Germinal center (tissue), 1 donor: ENCODE results near the gene CXCR3.
A peak's percentile ranks its signal among the peaks of the same experiment; 100 is the strongest.
"Not testable (repeated sequence)": the region's sequence is repeated elsewhere in the genome, so short reads cannot be mapped to it uniquely, and the experiment has no call there.

ENCODE experiments used
- DNase-seq: peaks from one replicate; pipeline ENCODE4 v3.0.0; 2012; ENCODE audit warnings: mixed read lengths, low spot score

Gene CXCR3

DNA sequence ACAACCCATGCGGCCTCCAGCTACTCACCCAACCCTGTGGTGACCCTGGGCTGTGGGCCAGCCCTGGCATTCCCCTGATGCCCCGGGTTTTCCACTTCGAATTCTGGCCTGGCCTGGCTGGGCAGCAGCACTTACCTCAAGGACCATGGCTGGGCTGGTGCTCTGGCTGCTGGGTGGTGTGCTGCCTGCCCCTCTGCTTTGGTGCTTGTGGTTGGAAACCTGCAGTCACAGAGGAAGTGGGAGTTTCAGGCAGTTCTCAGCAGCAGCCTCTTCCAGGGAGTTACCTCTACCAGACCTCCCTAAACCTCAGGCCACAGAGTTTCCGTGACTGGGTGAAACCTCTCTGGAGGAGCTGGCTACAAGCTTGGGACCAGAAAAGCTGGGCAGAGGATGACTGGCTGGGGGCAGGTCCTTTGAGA is at the start of gene CXCR3:
Gene CXCR3, minus strand, starts transcription at position 209 of the 419 bp plus-strand sequence. Its CDS starts 62 bp downstream, at position 147.
- DNase-seq: no peak

DNA sequence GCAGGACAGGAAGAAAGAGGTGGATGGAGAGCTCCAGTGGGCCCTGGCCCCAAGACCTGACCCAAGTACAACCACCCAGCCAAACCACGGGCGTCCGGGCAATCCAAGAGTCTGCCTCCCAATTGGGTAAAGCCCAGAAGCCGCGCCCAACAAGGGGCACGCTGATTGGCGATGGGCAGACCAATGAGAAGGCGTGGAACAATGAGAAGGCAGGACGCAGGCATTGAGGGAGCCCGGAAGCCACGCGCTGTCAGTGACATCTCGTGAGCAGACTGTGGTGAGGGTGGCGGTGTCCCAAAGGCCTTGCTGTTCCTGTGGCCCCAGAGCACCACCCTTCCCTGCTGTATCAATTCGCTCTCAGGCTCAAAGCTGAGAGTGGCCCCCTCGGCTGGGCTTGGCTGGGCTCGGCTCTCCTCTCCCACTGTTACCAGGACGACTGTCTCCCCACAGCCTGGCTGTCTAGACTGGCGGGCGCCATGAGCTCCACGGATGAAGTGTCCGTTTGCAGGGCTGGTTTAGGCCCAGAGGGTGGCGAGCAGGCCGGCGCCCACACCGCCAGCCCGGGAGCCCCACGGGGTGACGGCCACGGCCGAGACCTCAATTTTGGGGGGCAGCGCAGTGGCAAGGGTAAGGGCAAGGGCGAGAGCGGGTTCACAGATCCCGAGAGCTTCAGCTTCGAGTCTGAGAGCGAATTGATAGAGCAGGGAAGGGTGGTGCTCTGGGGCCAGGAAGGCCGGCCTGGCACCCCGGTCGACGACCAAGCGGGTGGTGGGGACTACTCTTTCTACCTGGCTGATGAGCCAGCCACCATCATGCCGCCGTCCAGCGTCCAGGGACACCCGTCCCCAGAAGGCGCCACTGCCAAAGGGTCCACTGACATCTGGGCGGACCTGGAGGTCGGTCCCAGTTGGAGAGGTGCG is 49.3 kb upstream of the CXCR3 start, which contains the start of gene LOC101059915:
Gene LOC101059915, plus strand, starts transcription at position 219 of the 920 bp plus-strand sequence.
- DNase-seq: no peak

DNA sequence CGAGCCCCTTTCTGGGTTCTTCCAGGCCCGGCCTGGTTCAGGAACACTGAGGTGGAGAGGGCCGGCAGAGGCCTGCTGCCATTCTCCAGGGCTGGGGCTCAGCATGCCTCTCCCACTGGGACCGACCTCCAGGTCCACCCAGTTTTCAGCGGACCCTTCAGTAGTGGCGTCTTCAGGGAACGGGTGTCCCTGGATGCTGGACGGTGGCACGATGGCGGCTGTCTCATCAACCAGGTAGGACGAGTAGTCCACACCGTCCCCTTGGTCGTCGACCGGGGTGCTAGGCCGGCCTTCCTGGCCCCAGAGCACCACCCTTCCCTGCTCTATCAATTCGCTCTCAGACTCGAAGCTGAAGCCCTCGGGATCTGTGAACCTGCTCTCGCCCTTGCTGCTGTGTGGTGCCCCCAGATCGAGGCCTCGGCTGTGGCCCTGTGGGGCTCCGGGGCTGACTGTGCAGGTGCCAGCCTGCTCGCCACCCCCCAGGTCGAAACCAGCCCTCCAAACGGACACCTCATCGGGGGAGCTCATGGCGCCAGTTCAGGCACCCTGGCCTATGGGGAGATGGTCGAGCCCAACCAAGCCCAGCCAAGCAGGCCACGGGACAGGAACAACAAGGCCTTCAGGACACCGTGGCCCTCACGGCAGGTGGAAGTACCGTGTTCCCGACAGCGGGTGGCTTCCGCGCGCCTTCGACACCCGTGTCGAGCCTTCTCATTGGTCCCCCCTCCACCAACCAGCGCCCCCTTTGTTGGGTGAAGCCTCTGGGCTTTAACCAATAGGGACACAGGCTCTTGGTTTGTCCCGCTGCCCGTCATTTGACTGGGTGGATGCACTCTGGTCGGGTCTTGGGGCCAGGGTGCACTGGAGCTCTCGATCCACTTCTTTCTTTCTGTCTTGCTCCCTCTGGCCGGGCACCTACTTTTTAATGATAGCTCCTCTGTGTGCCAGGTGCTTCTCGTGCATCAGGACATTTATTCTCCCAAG is 48.2 kb upstream of the CXCR3 start:
- no peak for DNase-seq

DNA sequence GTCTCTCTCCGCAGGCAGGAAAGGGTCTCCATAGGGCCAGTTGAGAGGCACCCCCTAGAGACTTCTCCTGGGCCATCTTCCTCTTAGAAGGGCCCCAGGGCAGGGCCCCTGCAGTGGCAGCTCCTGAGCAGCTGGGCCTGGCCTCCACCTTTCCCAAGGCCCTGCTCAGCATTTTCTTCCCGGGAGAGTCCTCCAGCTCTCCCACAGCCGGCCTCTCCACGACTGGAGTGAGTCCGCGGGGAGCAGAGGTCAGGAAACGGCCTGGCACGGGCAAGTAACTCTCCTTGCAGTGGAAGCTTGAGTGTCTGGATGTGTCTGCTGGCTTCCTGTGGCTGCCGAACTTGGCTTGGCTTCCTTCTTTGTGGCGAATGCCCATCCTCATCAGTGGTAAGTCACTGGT is 47.4 kb upstream of the CXCR3 start:
- DNase-seq: no peak

DNA sequence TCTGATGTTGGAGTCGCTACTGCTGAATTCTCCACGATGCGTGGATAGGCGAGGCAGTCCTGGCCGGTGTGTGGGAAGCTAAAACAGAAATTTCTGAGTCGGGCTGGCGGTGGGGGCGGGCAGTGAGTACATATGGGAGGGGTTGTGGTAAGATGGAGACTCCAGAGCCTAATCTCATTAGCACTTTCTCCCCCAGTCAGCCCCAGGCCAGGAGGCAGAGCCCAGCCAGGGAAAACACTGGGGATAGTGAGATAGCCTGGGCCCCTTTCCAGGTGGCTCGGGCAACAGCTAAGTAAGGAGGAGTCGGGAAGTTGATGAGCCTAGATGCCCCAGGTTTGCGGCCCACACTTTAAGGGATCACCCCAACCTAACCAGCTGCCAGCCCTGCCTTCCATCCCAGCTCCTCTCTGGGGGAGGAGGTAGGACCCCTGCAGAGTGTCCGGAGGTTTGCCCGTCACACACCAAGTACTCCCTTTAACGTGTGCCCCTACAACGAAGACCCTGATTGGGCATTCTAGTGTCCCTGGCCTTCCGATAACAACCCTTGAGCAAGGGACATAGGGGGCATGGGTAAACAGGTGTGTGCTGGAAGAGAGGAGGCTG is 46.7 kb upstream of the CXCR3 start:
- DNase-seq: no peak

DNA sequence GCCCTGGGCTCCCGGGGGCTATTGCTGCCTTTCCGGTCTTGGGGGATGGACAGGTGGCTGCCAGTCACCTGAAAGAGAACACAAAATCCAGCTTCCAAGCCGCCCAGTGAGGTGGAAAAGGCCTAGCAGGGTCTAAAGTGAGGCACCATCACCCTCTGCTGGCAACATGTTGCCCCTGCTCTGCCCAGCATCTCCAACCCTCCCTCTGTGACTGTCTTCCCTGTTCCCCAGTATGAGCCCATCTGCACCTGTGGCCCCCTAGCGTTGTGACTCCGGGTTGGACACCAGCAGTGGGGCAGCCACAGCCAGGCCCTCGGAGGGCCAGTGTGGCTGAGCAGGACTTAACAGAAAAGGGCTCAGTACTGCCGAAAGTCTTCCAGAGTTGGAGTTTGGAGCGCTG is 45.9 kb upstream of the CXCR3 start:
- peak; percentile 43 for DNase-seq

DNA sequence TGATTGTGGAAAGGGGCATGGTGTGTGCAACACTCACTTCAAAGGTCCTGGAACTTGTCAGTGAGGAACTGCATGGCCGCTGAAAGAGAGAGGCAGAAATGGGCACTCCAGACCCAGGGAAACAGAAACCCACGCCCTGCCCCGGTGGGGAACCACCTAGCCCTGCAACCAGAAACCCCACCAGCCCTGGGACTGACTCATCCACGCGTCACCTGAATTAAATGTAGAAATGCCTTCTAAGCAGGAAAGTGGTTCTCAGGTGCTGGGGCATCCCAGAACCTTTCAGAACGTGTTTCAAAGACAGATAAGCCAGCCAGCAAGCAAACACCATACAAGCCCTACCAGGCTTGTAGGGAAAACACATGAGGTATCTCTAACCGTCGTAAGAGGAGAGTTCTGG is 44.9 kb upstream of the CXCR3 start:
- not testable (repeated sequence) for DNase-seq

DNA sequence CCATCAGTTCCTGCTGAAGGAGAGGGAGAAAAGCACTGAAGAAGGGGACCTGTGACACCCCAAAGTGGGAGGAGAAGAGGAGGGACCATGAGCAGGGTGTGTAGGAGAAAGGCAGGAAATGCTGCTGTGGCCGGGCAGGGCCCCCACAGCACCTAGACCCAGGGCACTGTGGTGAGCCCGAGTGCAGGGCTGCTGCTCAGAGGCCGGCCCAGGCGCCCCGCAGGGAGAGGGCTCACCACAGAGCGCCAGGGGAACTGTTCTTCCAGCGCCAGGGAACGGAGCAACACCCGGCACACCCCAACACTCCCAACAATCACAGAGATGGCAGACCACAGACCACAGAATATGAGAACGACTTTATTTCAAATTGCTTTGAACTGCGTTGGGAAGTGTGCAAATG is 44.3 kb upstream of the CXCR3 start:
- not testable (repeated sequence) for DNase-seq

DNA sequence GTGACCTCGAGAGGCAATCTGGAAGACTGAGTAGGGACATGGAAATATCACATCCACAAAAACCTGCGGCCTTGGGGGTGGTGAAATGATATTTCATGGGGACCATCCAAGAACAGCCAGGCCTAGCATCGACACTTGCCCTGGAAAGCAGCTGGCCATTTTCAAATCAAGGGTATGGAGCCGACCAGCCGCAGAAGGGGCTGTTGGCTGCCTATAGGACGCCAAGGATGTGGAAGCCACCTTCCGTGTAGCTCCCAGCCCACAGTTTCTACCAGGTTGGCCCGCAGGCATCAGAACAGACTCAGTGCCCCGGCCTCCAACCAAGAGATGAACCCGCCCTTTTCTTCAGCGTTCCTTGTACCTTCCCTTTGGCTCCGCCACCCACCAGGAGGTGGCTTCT is 43.6 kb upstream of the CXCR3 start:
- DNase-seq: no peak

DNA sequence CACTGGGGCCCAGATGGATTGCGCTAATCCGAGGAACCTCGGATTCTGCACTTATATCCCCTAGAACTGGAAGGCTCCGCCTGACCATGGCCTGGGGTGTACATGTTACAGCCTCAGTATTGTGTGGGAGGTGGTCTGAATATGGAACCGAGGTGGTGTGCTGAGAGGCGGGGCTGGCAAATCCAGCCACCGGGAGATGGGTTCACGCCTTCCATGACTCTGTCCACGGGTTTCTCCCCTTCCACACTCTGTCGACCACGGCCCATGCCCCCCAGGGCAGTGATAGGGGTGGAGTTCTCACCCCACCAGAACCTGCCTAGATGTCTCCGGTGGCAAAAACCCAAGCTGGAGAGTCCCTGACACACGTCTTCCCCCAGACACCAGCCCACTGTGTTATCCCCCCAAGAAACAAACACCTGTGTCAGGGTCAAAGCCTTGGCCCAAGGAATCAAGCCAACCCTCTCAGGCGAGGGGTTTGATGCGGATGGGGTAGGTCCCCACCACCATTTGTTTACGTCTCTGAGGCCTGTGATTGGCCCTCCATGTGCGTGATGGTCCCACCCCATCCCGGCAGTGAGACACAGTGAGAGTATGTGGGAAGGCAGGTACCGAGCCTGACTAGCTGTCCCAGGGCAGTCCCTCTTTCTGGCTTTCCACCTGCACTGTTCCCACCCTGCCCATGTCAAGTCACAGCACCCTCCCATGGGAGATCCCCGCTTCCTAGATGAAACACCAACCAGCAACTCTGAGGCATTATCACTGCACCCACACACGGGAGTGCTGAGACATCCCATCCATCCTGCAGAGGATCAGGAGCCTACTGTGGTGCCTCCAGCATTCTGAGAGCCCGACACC is 42.5 kb upstream of the CXCR3 start:
- no peak for DNase-seq

DNA sequence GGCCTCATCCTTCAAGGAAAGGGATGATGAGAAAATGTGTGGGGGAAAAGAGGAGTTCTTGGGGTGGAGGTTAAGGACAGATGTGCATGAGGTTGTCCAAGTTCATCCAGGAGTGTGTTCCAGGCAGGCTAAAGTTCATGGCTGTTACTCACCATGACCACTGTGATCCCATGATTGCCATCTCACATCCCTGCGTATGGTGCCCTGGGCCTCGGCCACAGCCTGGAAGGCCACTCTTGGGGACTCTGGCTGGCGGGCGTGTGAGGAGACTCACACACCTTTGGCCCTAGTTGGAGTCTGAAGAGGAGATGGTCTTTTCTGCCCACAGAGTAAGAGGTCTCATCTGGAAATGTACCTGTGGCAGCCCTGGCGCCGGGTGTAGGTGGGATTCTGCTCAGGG is 41.6 kb upstream of the CXCR3 start:
- no peak for DNase-seq

DNA sequence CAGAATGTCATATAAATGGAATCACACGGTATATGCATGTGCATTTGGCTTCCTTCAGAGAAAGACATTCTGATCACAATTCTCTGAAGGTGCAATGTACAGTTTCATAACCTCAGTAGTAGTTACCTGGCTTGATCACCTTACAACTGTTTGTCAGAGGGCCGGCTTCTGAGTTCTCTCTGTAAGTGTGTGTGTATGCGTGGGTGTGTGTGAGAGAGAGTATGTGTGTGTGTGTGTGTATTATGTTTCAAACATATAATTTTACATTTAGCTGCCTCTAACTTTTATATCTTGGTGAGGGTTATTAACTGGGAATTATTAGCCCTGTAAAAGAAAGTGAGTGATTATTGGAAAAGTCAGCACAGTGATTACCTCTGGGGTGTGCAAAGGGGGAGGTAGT is 41.0 kb upstream of the CXCR3 start:
- no peak for DNase-seq

DNA sequence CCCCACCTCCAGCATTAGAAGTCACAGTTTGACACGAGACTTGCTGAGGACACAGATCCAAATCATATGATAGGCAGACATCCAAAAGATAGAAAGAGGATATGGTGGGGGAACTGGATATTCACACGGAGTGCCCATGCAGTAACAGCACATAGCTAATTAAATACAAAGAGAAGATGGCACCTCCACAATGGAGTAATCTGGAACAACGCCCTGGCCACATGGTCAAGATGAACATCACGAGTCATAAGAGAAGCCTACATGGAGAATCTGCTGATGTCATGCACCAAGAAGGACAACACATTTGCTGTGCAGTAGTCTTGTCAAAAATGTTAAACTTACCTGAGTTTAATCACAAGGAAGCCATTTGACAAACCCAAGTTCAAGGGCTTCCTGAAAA is 39.0 kb upstream of the CXCR3 start:
- DNase-seq: no peak

DNA sequence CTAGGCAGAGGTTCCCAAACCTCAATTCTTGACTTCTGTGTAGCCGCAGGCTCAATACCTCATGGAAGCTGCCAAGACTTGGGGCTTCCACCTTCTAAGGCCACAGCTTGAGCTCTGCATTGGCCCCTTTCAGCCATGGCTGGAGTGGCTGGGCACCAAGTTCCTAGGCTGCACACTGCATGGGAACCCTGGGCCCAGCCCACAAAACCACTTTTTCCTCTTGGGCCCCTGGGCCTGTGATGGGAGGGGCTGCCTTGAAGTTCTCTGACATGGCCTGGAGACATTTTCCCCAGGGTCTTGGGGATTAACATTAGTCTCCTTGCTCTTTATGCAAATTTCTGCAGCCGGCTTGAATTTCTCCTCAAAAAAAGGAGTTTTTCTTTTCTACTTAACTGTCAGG is 35.0 kb upstream of the CXCR3 start:
- DNase-seq: no peak

DNA sequence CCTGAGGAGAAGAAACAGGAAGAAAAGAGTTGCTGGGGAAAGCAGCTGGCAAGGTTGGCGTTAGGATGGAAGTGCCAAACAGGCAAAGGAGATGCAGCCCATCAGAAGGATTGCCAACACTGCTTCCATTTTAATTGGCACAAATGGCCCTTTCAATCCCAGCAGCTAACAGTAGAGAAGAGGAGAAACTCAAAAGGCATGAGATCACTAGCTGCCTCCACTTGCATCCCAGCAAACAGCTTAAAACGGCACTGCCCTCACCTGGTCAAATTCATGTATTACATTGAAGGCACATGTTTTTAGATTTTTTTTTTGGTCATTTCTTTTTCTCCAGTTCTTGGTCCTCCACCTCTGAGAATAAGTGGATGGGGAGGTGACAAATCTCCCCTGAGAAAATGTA is 34.1 kb upstream of the CXCR3 start:
- DNase-seq: peak; percentile 36

DNA sequence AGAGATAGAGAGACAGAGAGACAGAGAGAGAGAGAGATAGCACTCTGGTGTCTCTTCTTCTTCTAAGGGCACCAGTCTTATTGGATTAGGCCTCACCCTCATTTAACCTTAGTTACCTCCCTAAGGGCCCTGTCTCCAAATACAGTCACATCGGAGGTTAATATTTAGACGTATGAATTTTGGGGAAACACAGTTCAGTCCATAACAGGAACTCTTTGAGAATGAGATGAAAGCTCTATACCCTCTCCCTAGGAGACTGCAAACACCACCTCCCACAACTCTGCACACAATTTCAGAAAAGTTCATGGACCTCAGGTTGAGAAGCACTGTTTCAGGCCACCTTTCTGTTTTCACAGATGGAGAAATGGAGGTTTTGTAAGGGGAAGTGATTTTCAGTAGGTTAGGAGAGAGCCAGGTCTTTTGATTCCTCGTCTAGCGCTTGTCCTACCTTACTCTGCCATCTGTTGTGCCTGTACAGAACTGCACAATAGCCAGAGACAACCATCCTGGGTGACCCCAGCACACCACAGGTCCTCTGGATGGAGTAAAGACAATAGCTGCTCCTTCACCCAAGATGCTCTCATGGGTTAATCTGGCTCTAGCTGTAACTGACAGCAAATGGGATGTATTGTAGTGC is 32.1 kb upstream of the CXCR3 start:
- no peak for DNase-seq

DNA sequence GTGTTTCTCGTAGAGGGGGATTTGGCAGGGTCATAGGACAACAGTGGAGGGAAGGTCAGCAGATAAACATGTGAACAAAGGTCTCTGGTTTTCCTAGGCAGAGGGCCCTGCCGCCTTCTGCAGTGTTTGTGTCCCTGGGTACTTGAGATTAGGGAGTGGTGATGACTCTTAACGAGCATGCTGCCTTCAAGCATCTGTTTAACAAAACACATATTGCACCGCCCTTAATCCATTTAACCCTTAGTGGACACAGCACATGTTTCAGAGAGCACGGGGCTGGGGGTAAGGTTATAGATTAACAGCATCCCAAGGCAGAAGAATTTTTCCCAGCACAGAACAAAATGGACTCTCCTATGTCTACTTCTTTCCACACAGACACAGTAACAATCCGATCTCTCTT is 26.1 kb upstream of the CXCR3 start:
- DNase-seq: not testable (repeated sequence)

DNA sequence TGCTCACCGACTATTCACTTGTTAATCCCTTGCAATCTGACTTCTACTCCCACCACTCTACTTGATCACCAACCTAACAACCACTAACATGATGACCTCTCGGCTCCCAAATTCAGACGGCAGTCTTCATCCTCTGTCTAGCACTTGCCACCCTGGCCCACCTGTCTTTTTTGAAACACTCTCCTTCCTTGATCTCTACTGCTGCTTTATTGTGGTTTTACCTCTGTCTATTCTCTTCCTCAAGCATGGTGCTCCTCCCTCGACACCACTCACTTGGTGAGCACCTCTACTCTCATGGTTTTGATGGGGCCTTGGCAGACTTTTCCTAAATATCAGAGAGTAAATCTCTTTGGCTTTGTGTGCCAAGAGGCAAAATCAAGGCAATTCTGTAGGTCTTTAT is 21.7 kb upstream of the CXCR3 start:
- DNase-seq: no peak

DNA sequence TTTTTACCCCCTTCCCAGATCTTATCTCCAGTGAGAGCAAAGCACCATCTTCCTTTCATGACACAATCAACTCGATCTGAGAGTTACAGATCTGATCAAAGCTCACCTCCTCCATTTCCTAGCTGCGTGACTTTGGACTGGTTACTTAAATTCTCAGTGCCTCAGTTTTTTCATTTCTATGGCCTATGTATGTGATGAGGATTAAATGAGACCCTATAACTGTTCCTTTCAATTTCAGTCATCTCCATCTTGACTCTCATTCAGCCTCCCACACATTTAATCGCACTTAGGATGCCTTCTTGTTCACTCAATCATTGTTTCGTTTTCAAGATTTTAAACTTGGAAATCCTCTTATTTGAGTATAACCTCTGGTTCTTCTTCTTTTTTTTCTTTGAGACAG is 20.1 kb upstream of the CXCR3 start:
- DNase-seq: no peak

DNA sequence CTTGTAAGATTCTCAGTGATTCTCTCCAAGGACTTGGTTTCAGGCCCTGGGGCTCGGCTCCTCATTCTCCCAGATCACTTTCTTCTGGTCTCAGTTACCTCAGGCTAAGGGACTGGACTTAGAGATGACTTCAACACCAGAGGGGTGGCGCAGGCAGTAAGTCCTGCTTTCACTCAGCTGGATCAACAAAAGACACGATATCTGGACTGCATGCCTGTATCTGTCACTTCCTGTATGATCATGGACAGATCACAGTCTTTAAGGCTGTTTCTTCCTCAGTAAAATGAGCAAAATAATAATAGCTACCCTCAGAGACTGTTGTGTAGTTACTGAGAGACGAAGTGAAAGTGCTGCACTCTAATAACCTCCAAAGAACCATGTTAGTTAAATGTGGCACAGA is 19.5 kb upstream of the CXCR3 start:
- DNase-seq: no peak

DNA sequence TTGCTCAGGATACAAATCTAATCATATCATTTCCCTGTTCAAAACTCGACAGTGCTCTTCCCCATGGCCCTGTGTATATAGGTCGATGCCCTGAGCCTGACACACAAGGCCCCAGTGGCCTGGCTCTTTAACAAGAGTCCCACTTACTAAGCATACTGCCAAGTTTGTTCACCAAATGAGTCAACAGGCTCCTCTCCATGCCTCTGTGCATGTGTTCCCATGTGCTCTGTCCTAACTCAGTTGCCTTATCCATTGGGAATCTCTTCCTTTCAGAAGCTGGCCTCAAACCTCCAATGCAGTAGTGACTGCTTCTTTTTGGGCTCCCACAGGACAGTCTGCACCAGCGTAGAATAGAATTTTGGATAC is 18.9 kb upstream of the CXCR3 start:
- no peak for DNase-seq
